ENCODE data around the gene CTDSPL. TPM values are rescaled to one million over a fixed set of nuclear protein-coding genes. Genes with fewer than 3 reads are reported as not detected.
A peak's percentile ranks its signal among the peaks of the same experiment; 100 is the strongest.

Gene CTDSPL
- total and polyA plus RNA-seq, 4 donors = 8.4 to 17.2 (median 14.2) TPM

DNA sequence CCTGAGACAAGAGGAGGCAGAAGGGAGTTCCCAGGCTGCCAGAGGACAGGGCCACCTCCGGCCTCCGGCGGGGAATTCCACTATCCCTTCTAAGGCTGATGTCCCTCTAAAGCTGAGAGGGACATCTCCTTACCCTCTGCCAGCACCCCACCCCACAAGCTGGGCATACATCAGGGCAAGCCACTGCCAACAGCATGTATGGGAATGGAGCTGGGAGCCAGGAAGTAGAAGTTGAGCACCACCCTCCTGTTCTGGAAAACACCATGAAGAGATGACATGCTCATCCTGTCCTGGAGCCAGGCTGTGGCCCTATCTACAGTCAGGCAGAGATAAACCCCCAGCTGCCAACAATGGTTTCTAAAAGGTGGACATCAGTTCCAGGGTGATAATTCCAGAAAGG is 160.6 kb downstream of the CTDSPL start:
- no peak overlapping the region for H3K9ac ChIP-seq (ENCODE audit: low read depth in 1 of 2, low read length in 2 of 2)
- H3K4me1 ChIP-seq (ENCODE audit: control insufficient read depth in 4 of 4, insufficient read depth in 4 of 4, low read length in 3 of 4) = peaks cover 0 to 28% (median 13%) of the 10 kb centered on the region in 4 donors
- peaks cover 0 to 2% (median 0%) of the 10 kb centered on the region in 4 donors for H3K36me3 ChIP-seq (ENCODE audit: control insufficient read depth in 4 of 4, insufficient read depth in 3 of 4, low read depth in 1 of 4, low read length in 3 of 4)
- WGBS = 65% methylated on average over 3 of the region's 3 CpGs
- no peak overlapping the region for H3K4me3 ChIP-seq (ENCODE audit: low read depth in 1 of 3, low read length in 3 of 3)
- no peak for DNase-seq (ENCODE audit: low spot score)
- no peak for TF ChIP-seq HNF4G (IDR thresholded peaks at IDR 0.05)
- no peak for TF ChIP-seq EGR1 (IDR thresholded peaks at IDR 0.05; ENCODE audit: low read depth in 2 of 2)
- TF ChIP-seq, protein P1, sequence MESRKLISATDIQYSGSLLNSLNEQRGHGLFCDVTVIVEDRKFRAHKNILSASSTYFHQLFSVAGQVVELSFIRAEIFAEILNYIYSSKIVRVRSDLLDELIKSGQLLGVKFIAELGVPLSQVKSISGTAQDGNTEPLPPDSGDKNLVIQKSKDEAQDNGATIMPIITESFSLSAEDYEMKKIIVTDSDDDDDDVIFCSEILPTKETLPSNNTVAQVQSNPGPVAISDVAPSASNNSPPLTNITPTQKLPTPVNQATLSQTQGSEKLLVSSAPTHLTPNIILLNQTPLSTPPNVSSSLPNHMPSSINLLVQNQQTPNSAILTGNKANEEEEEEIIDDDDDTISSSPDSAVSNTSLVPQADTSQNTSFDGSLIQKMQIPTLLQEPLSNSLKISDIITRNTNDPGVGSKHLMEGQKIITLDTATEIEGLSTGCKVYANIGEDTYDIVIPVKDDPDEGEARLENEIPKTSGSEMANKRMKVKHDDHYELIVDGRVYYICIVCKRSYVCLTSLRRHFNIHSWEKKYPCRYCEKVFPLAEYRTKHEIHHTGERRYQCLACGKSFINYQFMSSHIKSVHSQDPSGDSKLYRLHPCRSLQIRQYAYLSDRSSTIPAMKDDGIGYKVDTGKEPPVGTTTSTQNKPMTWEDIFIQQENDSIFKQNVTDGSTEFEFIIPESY (IDR thresholded peaks at IDR 0.05) = no peak
- no peak for TF ChIP-seq RAD21 (IDR thresholded peaks at IDR 0.05)
- TF ChIP-seq, protein P2, sequence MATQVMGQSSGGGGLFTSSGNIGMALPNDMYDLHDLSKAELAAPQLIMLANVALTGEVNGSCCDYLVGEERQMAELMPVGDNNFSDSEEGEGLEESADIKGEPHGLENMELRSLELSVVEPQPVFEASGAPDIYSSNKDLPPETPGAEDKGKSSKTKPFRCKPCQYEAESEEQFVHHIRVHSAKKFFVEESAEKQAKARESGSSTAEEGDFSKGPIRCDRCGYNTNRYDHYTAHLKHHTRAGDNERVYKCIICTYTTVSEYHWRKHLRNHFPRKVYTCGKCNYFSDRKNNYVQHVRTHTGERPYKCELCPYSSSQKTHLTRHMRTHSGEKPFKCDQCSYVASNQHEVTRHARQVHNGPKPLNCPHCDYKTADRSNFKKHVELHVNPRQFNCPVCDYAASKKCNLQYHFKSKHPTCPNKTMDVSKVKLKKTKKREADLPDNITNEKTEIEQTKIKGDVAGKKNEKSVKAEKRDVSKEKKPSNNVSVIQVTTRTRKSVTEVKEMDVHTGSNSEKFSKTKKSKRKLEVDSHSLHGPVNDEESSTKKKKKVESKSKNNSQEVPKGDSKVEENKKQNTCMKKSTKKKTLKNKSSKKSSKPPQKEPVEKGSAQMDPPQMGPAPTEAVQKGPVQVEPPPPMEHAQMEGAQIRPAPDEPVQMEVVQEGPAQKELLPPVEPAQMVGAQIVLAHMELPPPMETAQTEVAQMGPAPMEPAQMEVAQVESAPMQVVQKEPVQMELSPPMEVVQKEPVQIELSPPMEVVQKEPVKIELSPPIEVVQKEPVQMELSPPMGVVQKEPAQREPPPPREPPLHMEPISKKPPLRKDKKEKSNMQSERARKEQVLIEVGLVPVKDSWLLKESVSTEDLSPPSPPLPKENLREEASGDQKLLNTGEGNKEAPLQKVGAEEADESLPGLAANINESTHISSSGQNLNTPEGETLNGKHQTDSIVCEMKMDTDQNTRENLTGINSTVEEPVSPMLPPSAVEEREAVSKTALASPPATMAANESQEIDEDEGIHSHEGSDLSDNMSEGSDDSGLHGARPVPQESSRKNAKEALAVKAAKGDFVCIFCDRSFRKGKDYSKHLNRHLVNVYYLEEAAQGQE (IDR thresholded peaks at IDR 0.05) = no peak
- TF ChIP-seq FOXA1 (IDR thresholded peaks at IDR 0.05) = no peak
- no peak for TF ChIP-seq RXRA (IDR thresholded peaks at IDR 0.05)
- TF ChIP-seq JUND (IDR thresholded peaks at IDR 0.05) = no peak
- TF ChIP-seq, protein P3, sequence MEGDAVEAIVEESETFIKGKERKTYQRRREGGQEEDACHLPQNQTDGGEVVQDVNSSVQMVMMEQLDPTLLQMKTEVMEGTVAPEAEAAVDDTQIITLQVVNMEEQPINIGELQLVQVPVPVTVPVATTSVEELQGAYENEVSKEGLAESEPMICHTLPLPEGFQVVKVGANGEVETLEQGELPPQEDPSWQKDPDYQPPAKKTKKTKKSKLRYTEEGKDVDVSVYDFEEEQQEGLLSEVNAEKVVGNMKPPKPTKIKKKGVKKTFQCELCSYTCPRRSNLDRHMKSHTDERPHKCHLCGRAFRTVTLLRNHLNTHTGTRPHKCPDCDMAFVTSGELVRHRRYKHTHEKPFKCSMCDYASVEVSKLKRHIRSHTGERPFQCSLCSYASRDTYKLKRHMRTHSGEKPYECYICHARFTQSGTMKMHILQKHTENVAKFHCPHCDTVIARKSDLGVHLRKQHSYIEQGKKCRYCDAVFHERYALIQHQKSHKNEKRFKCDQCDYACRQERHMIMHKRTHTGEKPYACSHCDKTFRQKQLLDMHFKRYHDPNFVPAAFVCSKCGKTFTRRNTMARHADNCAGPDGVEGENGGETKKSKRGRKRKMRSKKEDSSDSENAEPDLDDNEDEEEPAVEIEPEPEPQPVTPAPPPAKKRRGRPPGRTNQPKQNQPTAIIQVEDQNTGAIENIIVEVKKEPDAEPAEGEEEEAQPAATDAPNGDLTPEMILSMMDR (IDR thresholded peaks at IDR 0.05; ENCODE audit: low read depth, low read length, missing input control) = no peak
- TF ChIP-seq NR2F2 (IDR thresholded peaks at IDR 0.05) = no peak
- TF ChIP-seq, protein P4, sequence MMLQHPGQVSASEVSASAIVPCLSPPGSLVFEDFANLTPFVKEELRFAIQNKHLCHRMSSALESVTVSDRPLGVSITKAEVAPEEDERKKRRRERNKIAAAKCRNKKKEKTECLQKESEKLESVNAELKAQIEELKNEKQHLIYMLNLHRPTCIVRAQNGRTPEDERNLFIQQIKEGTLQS (IDR thresholded peaks at IDR 0.05) = no peak
- TF ChIP-seq TAF1 (conservative IDR thresholded peaks at IDR 0.05) = no peak
- H3K27me3 ChIP-seq (ENCODE audit: control insufficient read depth in 4 of 4, insufficient read depth in 4 of 4, low read length in 3 of 4) = no peaks in the 10 kb centered on the region
- peak overlapping the region; percentile 16 to 19 for H3K27ac ChIP-seq (ENCODE audit: low read depth in 1 of 2, low read length in 2 of 2)
- no peaks in the 10 kb centered on the region for H3K9me3 ChIP-seq (ENCODE audit: control insufficient read depth in 4 of 4, low read length in 3 of 4)

DNA sequence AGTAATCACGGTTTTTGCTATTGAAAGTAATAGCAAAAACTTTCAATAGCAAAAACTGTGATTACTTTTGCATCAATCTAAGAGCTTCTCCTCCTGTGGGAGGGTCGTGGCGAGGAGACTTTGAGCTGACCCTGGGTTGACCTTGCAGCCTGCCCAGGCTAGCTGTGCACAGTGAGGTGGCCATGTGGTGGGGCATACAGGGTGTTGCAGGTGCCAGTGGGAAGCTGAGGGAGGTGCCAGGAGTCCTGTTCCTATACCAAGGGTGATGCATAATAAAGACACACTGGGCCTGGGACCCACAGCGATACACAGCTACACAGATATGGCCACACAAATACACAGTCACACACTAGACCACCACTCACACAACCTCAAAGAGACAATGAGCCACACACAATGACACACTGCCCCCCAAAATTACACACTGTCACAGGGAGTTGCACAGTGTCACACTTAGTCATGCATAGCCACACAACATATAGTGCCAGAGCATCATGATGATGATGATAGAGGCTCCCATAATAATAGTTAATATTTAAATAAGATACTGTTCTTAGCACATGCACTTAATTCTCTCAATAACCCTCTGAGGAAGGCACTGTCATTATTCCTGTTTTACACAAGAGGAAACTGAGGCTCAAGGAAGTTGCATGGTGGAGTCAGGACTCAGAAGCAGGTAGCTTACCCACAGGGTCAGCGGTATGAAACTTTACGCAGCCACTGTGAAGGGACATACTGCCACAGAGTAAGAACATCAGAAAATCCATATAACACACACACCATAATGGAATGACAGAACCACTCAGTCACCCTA is 161.4 kb downstream of the CTDSPL start:
- peak overlapping the region in 1 of 2 donors; percentile 1 for H3K9ac ChIP-seq (ENCODE audit: low read depth in 1 of 2, low read length in 2 of 2)
- H3K27me3 ChIP-seq (ENCODE audit: control insufficient read depth in 4 of 4, insufficient read depth in 4 of 4, low read length in 3 of 4) = no peaks in the 10 kb centered on the region
- no peak for DNase-seq (ENCODE audit: low spot score)
- H3K4me3 ChIP-seq (ENCODE audit: low read depth in 1 of 3, low read length in 3 of 3) = peak overlapping the region in 2 of 3 donors; percentile 60 to 70
- H3K4me1 ChIP-seq (ENCODE audit: control insufficient read depth in 4 of 4, insufficient read depth in 4 of 4, low read length in 3 of 4) = peaks cover 0 to 28% (median 13%) of the 10 kb centered on the region in 4 donors
- peaks cover 0 to 2% (median 0%) of the 10 kb centered on the region in 4 donors for H3K36me3 ChIP-seq (ENCODE audit: control insufficient read depth in 4 of 4, insufficient read depth in 3 of 4, low read depth in 1 of 4, low read length in 3 of 4)
- H3K9me3 ChIP-seq (ENCODE audit: control insufficient read depth in 4 of 4, low read length in 3 of 4) = no peaks in the 10 kb centered on the region
- WGBS = 82% methylated on average over 6 of the region's 6 CpGs
- H3K27ac ChIP-seq (ENCODE audit: low read depth in 1 of 2, low read length in 2 of 2) = no peak overlapping the region
- TF ChIP-seq RXRA (IDR thresholded peaks at IDR 0.05) (no peak), EGR1 (IDR thresholded peaks at IDR 0.05; ENCODE audit: low read depth in 2 of 2) (no peak), YY1 (IDR thresholded peaks at IDR 0.05) (no peak), SP1 (IDR thresholded peaks at IDR 0.05) (no peak), HNF4G (IDR thresholded peaks at IDR 0.05) (no peak), FOXA2 (IDR thresholded peaks at IDR 0.05) (no peak), TAF1 (conservative IDR thresholded peaks at IDR 0.05) (no peak), GABPA (IDR thresholded peaks at IDR 0.05 in 1 of 2, conservative IDR thresholded peaks at IDR 0.05 in 1 of 2) (no peak), RAD21 (IDR thresholded peaks at IDR 0.05) (no peak)
- TF ChIP-seq, protein P5, sequence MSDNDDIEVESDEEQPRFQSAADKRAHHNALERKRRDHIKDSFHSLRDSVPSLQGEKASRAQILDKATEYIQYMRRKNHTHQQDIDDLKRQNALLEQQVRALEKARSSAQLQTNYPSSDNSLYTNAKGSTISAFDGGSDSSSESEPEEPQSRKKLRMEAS (IDR thresholded peaks at IDR 0.05) = no peak
- TF ChIP-seq, protein P4 (IDR thresholded peaks at IDR 0.05) = no peak
- TF ChIP-seq, protein P1 (IDR thresholded peaks at IDR 0.05) = no peak
